ENCODE data around the gene OPN1LW.
"Not testable (repeated sequence)": the region's sequence is repeated elsewhere in the genome, so short reads cannot be mapped to it uniquely, and the experiment has no call there.

Gene OPN1LW

DNA sequence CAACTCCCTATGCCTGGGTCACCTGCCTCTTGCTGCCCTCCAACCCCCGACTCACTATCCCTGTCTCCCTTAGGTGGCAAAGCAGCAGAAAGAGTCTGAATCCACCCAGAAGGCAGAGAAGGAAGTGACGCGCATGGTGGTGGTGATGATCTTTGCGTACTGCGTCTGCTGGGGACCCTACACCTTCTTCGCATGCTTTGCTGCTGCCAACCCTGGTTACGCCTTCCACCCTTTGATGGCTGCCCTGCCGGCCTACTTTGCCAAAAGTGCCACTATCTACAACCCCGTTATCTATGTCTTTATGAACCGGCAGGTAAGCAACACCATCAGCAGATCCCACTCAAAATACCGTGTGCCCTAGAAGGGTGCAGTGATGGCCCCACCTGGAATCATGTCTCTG, 12.2 kb downstream of the OPN1LW start:
- not testable (repeated sequence) for DNase-seq (ENCODE audit: low spot score); H2BK15ac ChIP-seq (ENCODE audit: low read length); H3K4me1 ChIP-seq (ENCODE audit: control insufficient read depth in 2 of 2, insufficient read depth in 1 of 2, low read depth in 1 of 2, low read length in 2 of 2); H3K27me3 ChIP-seq (ENCODE audit: control insufficient read depth in 3 of 3, insufficient read depth in 3 of 3, low read depth in 1 of 3, low read length in 3 of 3); H3K36me3 ChIP-seq (replicated peaks in 1 of 2; ENCODE audit: control insufficient read depth in 2 of 2, insufficient read depth in 2 of 2, low read length in 2 of 2); H4K8ac ChIP-seq (ENCODE audit: low read depth, low read length); H3K4me3 ChIP-seq (ENCODE audit: low read length in 2 of 2); H3K23ac ChIP-seq (ENCODE audit: low read depth, low read length, poor library complexity); H3K18ac ChIP-seq (ENCODE audit: low read length); H3K4ac ChIP-seq (ENCODE audit: low read length); H3K9me3 ChIP-seq (replicated peaks in 1 of 2; ENCODE audit: control insufficient read depth in 2 of 2, insufficient read depth in 1 of 2, low read depth in 1 of 2, low read length in 2 of 2); H3K79me1 ChIP-seq (ENCODE audit: low read depth, low read length); H2AK5ac ChIP-seq (ENCODE audit: low read depth, low read length); H4K91ac ChIP-seq (ENCODE audit: low read depth, low read length, poor library complexity); H2AFZ ChIP-seq (ENCODE audit: low read length); H3K4me2 ChIP-seq (ENCODE audit: insufficient read depth, low read length, poor library complexity, severe bottlenecking); H2BK120ac ChIP-seq (ENCODE audit: low read depth, low read length); H3K9ac ChIP-seq (ENCODE audit: low read depth, low read length, poor library complexity); H3K27ac ChIP-seq (replicated peaks; ENCODE audit: low read length); H2BK12ac ChIP-seq (ENCODE audit: low read length); H2BK5ac ChIP-seq (ENCODE audit: low read length); H3K14ac ChIP-seq (ENCODE audit: low read length)
- WGBS, 2 donors (ENCODE audit: extremely low coverage in 2 of 2, insufficient read length in 2 of 2, insufficient replicate concordance in 1 of 2): no CpG with 5 or more reads among the region's 11 CpGs

DNA sequence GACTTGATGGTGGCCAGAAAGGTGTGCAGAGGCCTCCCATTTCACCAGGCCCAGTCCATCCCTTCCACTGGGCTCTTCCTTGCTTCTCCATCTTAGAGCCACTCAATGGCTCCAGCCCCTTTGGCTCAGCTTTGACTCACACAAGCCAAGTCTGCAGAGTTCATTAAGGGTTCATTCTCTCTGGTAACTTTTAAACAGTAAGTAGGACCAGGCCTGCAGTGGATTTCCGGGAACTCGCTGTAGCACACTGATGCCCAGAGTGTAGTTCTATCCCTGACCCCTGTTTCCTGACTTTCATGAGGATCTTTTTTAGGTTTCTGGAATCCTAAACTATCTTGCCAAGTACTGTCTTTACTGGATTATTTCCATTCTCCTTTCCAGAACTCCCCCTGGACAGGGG, 13.2 kb downstream of the OPN1LW start:
- H3K4me2 ChIP-seq (ENCODE audit: insufficient read depth, low read length, poor library complexity, severe bottlenecking); H3K79me1 ChIP-seq (ENCODE audit: low read depth, low read length); H3K4me1 ChIP-seq (ENCODE audit: control insufficient read depth in 2 of 2, insufficient read depth in 1 of 2, low read depth in 1 of 2, low read length in 2 of 2); H2BK120ac ChIP-seq (ENCODE audit: low read depth, low read length); H2BK12ac ChIP-seq (ENCODE audit: low read length); H2AFZ ChIP-seq (ENCODE audit: low read length); H2AK5ac ChIP-seq (ENCODE audit: low read depth, low read length); H3K23ac ChIP-seq (ENCODE audit: low read depth, low read length, poor library complexity); H4K8ac ChIP-seq (ENCODE audit: low read depth, low read length); H3K27ac ChIP-seq (replicated peaks; ENCODE audit: low read length); H3K4ac ChIP-seq (ENCODE audit: low read length); H2BK5ac ChIP-seq (ENCODE audit: low read length); H3K9ac ChIP-seq (ENCODE audit: low read depth, low read length, poor library complexity); H3K14ac ChIP-seq (ENCODE audit: low read length); H3K18ac ChIP-seq (ENCODE audit: low read length); DNase-seq (ENCODE audit: low spot score); H4K91ac ChIP-seq (ENCODE audit: low read depth, low read length, poor library complexity); H3K9me3 ChIP-seq (replicated peaks in 1 of 2; ENCODE audit: control insufficient read depth in 2 of 2, insufficient read depth in 1 of 2, low read depth in 1 of 2, low read length in 2 of 2); H2BK15ac ChIP-seq (ENCODE audit: low read length); H3K4me3 ChIP-seq (ENCODE audit: low read length in 2 of 2); H3K27me3 ChIP-seq (ENCODE audit: control insufficient read depth in 3 of 3, insufficient read depth in 3 of 3, low read depth in 1 of 3, low read length in 3 of 3); H3K36me3 ChIP-seq (replicated peaks in 1 of 2; ENCODE audit: control insufficient read depth in 2 of 2, insufficient read depth in 2 of 2, low read length in 2 of 2): not testable (repeated sequence)
- WGBS, 2 donors (ENCODE audit: extremely low coverage in 2 of 2, insufficient read length in 2 of 2, insufficient replicate concordance in 1 of 2): no CpG with 5 or more reads among the region's 2 CpGs

DNA sequence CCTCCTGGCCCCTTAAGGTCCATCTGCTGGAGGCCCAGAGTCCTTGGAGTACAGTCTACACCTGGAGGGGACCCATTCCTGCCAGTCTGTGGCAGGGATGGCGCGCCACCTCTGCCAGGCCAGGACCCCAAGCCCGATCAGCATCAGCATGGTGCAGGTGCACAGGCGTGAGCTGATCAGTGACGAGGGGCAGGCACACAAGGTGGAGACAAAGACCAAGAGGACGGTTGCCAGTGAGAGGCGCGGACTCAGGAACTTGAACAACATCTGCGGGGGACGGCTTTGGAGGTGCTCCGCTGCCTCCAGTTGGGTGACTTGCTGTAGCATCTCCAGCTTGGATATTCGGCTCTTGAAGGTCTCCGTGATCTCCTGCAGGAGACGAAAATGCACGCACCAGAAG, 15.3 kb downstream of the OPN1LW start:
- not testable (repeated sequence) for H2BK12ac ChIP-seq (ENCODE audit: low read length); H3K9ac ChIP-seq (ENCODE audit: low read depth, low read length, poor library complexity); H3K9me3 ChIP-seq (replicated peaks in 1 of 2; ENCODE audit: control insufficient read depth in 2 of 2, insufficient read depth in 1 of 2, low read depth in 1 of 2, low read length in 2 of 2); H3K18ac ChIP-seq (ENCODE audit: low read length); H2BK120ac ChIP-seq (ENCODE audit: low read depth, low read length); H3K4me1 ChIP-seq (ENCODE audit: control insufficient read depth in 2 of 2, insufficient read depth in 1 of 2, low read depth in 1 of 2, low read length in 2 of 2); H2BK5ac ChIP-seq (ENCODE audit: low read length); H3K14ac ChIP-seq (ENCODE audit: low read length); H2AK5ac ChIP-seq (ENCODE audit: low read depth, low read length); H3K27me3 ChIP-seq (ENCODE audit: control insufficient read depth in 3 of 3, insufficient read depth in 3 of 3, low read depth in 1 of 3, low read length in 3 of 3); H4K91ac ChIP-seq (ENCODE audit: low read depth, low read length, poor library complexity); H3K36me3 ChIP-seq (replicated peaks in 1 of 2; ENCODE audit: control insufficient read depth in 2 of 2, insufficient read depth in 2 of 2, low read length in 2 of 2); H3K4me2 ChIP-seq (ENCODE audit: insufficient read depth, low read length, poor library complexity, severe bottlenecking); H3K27ac ChIP-seq (replicated peaks; ENCODE audit: low read length); H4K8ac ChIP-seq (ENCODE audit: low read depth, low read length); H3K4me3 ChIP-seq (ENCODE audit: low read length in 2 of 2); DNase-seq (ENCODE audit: low spot score); H3K79me1 ChIP-seq (ENCODE audit: low read depth, low read length); H2AFZ ChIP-seq (ENCODE audit: low read length); H3K4ac ChIP-seq (ENCODE audit: low read length); H3K23ac ChIP-seq (ENCODE audit: low read depth, low read length, poor library complexity); H2BK15ac ChIP-seq (ENCODE audit: low read length)
- no CpG with 5 or more reads among the region's 15 CpGs for WGBS, 2 donors (ENCODE audit: extremely low coverage in 2 of 2, insufficient read length in 2 of 2, insufficient replicate concordance in 1 of 2)

DNA sequence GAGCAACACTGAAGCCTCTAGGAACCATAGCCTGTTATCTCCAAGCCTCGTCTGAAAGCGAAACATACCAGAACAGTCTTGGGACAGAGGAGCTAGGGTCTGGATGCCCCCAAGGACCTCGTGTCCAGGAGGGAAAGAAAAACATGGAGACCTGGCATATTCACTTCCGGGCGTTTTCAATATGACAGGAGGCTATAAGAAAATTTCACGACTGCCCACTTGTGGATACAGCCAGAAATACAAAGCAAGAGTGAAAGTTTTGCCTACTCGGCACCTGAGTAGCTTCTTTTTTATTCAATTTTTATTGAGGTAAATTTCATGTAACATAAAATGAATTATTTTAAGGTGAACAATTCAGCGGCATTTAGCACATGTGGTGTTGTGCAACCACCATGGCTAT, 20.9 kb downstream of the OPN1LW start:
- H3K27me3 ChIP-seq (ENCODE audit: control insufficient read depth in 3 of 3, insufficient read depth in 3 of 3, low read depth in 1 of 3, low read length in 3 of 3); H3K4me1 ChIP-seq (ENCODE audit: control insufficient read depth in 2 of 2, insufficient read depth in 1 of 2, low read depth in 1 of 2, low read length in 2 of 2); H4K91ac ChIP-seq (ENCODE audit: low read depth, low read length, poor library complexity); H3K18ac ChIP-seq (ENCODE audit: low read length); H3K4ac ChIP-seq (ENCODE audit: low read length); H3K27ac ChIP-seq (replicated peaks; ENCODE audit: low read length); H2BK5ac ChIP-seq (ENCODE audit: low read length); H2BK120ac ChIP-seq (ENCODE audit: low read depth, low read length); H2AK5ac ChIP-seq (ENCODE audit: low read depth, low read length); H2BK15ac ChIP-seq (ENCODE audit: low read length); H2BK12ac ChIP-seq (ENCODE audit: low read length); H3K23ac ChIP-seq (ENCODE audit: low read depth, low read length, poor library complexity); H3K36me3 ChIP-seq (replicated peaks in 1 of 2; ENCODE audit: control insufficient read depth in 2 of 2, insufficient read depth in 2 of 2, low read length in 2 of 2); H3K9me3 ChIP-seq (replicated peaks in 1 of 2; ENCODE audit: control insufficient read depth in 2 of 2, insufficient read depth in 1 of 2, low read depth in 1 of 2, low read length in 2 of 2); H3K14ac ChIP-seq (ENCODE audit: low read length); H4K8ac ChIP-seq (ENCODE audit: low read depth, low read length); DNase-seq (ENCODE audit: low spot score); H3K4me2 ChIP-seq (ENCODE audit: insufficient read depth, low read length, poor library complexity, severe bottlenecking); H2AFZ ChIP-seq (ENCODE audit: low read length); H3K9ac ChIP-seq (ENCODE audit: low read depth, low read length, poor library complexity); H3K4me3 ChIP-seq (ENCODE audit: low read length in 2 of 2); H3K79me1 ChIP-seq (ENCODE audit: low read depth, low read length): not testable (repeated sequence)
- no CpG with 5 or more reads among the region's 8 CpGs for WGBS, 2 donors (ENCODE audit: extremely low coverage in 2 of 2, insufficient read length in 2 of 2, insufficient replicate concordance in 1 of 2)
